ENCODE data around the gene GIGYF1.
"Not testable (repeated sequence)": the region's sequence is repeated elsewhere in the genome, so short reads cannot be mapped to it uniquely, and the experiment has no call there.

Gene GIGYF1, protein sequence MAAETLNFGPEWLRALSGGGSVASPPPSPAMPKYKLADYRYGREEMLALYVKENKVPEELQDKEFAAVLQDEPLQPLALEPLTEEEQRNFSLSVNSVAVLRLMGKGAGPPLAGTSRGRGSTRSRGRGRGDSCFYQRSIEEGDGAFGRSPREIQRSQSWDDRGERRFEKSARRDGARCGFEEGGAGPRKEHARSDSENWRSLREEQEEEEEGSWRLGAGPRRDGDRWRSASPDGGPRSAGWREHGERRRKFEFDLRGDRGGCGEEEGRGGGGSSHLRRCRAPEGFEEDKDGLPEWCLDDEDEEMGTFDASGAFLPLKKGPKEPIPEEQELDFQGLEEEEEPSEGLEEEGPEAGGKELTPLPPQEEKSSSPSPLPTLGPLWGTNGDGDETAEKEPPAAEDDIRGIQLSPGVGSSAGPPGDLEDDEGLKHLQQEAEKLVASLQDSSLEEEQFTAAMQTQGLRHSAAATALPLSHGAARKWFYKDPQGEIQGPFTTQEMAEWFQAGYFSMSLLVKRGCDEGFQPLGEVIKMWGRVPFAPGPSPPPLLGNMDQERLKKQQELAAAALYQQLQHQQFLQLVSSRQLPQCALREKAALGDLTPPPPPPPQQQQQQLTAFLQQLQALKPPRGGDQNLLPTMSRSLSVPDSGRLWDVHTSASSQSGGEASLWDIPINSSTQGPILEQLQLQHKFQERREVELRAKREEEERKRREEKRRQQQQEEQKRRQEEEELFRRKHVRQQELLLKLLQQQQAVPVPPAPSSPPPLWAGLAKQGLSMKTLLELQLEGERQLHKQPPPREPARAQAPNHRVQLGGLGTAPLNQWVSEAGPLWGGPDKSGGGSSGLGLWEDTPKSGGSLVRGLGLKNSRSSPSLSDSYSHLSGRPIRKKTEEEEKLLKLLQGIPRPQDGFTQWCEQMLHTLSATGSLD (N-terminal part only)

DNA sequence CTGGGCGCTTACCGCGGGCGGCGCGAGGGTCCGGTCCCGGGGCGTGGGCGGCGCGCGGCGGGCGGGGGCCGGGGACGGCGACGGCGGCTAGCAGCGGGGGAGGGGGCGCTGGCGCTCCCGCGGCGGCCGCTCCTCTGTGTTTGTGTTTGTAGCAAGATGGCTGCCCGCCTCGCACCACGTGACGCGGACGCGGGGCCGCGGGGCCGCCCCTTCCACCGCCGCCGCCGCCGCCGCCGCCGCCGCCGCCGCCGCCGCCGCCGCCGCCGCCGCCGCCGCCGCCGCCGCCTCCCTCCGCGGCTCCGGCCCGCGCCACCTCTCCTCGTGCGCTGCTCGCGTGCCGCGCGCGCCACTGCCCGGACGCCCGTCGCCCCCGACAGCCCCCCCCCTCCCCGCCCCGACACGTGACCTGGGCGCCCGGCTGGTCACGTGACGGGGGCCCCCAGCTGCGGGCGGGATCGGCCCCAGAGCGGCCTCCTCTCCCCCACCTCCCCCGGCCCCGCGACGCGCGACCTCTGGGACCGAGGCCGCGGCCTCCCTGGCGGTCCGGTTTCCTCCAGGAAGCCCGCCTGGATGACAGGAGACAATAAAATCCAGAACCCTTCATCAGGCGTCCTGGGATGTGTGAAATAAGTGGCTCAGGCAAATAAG lies at the start of gene GIGYF1:
GIGYF1 (minus strand) TSS at position 153 of the 648 bp plus-strand sequence. CDS start 6,012 bp downstream, outside the sequence.
- no peak for DNase-seq
- in situ Hi-C loops (cut with MboI; ENCODE audit: low pct_unique_long_range_greater_than_20kb, low sequenced_read_pairs), result no loop called here

DNA sequence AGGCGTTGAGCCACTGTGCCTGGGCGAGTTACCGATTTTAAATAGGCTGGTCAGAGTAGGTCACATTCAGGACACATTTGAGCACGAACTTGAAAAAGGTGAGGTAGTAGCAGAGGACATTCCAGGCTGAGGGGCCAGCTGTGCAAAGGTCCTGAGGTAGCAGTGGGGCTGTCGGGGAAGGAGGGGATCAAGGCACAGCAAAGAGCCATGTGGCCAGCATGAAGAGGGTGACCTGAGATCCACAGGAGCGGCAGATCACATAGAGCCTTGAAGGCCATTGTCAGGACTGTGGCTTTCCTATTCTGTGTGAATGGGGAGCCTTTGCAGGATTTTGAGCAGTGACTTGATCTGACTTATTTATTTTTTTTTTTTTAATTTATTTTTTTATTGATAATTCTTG lies 45.9 kb upstream of the GIGYF1 start:
- no peak for DNase-seq
- in situ Hi-C loops (cut with MboI; ENCODE audit: low pct_unique_long_range_greater_than_20kb, low sequenced_read_pairs), result no loop called here

DNA sequence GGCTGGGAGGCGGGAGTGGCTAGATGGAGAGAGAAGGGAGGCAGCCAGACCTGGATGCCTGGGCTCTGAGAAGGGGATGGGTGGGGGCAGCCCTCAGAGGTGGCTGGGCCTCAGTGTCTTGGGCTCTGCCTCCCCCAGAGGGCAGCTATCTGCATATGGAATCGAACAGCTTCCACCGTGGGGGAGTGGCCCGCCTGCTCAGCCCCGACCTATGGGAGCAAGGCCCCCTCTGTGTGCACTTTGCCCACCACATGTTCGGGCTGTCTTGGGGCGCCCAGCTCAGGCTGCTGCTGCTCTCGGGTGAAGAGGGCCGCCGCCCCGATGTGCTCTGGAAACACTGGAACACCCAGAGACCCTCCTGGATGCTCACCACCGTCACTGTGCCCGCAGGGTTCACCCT lies 42.6 kb upstream of the GIGYF1 start:
- DNase-seq, result no peak
- in situ Hi-C loops (cut with MboI; ENCODE audit: low pct_unique_long_range_greater_than_20kb, low sequenced_read_pairs), result no loop called here

DNA sequence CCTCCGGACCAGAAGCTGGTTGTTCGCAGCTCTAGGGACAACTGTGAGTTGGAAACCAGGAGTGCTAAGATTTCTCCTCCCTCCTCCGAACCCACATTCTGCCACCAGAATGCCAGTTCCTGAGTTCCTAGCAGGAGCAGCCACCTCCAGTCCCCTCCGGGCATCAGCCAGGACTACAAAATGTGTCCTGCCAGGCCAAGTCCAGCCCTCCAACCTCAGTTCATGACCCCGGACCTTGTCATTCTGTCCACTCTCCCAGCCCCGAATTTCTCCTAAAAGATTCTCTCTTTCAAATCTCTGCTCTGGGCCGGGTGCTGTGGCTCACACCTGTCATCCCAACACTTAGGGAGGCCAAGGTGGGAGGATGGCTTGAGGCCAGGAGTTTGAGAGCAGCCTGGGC lies 41.7 kb upstream of the GIGYF1 start:
- DNase-seq, result no peak
- in situ Hi-C loops (cut with MboI; ENCODE audit: low pct_unique_long_range_greater_than_20kb, low sequenced_read_pairs), result no loop called here

DNA sequence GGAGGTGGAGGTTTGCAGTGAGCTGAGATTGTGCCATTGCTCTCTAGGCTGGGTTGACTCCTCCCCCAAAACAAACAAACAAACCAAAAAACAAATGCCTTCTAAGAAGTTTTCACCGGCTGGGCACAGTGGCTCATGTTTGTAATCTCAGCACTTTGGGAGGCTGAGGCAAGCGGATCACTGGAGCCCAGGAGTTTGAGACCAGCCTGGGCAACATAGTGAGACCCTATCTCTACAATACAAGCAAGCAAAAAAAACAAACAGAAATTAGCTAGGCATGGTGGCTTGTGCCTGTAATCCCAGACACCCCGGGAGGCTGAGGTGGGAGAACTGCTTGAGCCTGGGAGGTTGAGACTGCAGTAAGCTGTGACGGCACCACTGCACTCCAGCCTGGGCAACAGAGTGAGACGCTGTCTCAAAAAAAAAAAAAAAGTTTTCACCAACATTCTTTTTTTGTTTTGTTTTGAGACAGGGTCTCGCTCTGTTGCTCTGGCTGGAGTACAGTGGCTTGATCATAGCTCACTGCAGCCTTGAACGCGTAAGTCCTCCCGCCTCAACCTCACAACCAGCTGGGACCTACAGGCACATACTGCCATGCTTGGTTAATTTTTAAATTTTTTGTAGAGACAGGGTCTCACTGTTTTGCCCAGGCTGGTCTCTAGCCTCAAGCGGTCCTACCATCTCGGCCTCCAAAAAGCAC lies 38.0 kb upstream of the GIGYF1 start:
- no peak for DNase-seq
- in situ Hi-C loops (cut with MboI; ENCODE audit: low pct_unique_long_range_greater_than_20kb, low sequenced_read_pairs), result no loop called here

DNA sequence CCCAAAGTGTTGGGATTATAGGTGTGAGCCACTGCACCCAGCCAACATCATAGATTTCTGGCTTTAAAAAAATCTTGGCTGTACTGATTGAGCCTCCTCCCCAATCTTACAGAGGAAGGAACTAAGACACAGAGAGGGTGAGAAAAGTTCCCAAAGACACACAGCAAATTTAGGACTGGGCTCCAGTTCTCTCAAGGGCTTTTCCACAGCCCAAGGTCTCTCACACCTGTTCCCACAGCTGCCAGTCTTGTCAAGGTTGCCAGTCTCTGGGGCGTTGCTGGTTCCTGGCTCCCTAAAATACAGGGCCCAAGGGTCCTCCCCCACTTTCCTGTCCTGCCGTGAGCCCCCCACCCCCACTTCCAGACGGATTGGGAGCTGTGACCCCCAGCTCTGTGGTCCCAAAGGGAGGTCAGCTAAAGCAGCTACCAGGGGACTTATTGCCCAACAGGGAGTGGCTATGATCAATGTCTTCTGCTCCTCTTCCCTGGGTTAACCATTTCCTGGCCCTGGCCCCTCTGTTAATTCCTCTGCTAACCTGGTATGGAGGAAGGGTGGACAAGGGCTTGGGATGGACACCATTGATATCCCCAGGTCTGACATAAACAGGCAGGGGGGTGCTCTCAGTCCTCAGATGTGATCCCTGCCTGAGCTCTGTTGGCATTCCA lies 36.2 kb upstream of the GIGYF1 start:
- in situ Hi-C loops (cut with MboI; ENCODE audit: low pct_unique_long_range_greater_than_20kb, low sequenced_read_pairs), result no loop called here
- no peak for DNase-seq

DNA sequence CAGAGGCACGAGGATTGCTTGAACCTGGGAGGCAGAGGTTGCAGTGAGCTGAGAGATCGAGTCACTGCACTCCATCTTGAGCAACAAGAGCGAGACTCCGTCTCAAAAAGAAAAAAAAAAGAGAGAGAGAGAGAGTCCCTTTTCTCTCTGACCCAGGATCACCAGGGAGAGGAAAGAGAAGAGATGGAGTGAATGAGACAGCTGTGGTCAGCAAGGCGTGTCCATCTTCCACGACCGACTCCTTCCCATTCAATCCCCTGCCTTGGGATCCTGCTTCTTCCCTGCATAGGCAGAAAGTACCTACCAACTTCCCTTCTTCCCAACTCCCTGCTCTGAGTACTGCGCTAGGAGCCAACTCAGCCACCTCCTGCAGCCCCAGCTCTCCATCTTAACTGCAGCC lies 34.1 kb upstream of the GIGYF1 start:
- no peak for DNase-seq
- in situ Hi-C loops (cut with MboI; ENCODE audit: low pct_unique_long_range_greater_than_20kb, low sequenced_read_pairs), result no loop called here

DNA sequence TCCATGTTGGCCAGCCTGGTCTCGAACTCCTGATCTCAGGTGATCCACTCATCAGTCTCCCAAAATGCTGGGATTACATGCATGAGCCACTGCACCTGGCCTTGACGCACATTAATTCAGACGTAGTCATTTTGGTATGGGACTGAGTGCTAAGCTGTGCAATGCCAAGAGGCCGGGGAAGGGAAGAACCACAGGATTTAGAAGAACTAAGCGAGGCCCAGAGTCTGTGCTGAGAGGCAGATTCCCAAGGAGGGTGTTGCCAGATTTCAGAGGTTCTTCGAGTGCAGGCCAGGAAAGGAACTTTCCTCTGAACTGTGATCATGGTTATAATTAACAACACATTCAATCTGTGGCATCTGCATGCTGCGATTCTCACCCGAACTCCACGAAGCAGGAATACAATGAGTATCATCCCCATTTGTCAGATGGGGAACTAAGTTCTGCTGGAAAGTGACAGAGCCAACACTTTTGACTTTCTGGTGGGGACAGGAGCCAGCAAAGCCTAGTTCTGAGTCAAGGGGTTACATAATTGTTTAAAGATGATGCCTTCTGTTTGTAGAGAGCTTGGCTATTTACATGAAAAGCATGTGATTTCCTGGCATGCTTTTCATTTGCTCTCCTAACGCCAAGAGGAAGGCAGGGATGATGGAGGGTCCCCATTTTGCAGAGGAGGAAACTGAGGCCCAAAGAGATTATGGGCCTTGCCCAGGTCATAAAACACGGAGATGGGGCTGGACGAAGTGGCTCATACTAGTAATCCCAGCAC lies 33.1 kb upstream of the GIGYF1 start:
- in situ Hi-C loops (cut with MboI; ENCODE audit: low pct_unique_long_range_greater_than_20kb, low sequenced_read_pairs), result no loop called here
- DNase-seq, result no peak

DNA sequence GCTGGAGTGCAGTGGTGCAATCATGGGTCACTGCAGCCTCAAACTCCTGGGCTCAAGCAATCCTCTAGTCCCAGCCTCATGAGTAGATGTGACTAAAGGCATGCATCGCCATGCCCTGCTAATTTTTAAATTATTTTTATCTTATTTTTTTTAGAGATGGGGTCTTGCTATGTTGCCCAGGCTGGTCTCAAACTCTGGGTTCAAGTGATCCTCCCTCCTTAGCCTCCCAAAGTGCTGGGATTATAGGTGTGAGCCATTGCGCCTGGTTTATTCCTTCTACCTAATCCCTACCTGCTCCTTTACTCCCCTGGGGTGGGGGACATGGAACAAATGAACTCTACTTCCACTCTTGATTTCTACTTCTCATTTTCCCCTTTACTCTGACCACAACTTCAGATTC lies 30.3 kb upstream of the GIGYF1 start:
- in situ Hi-C loops (cut with MboI; ENCODE audit: low pct_unique_long_range_greater_than_20kb, low sequenced_read_pairs), result not testable (repeated sequence)

DNA sequence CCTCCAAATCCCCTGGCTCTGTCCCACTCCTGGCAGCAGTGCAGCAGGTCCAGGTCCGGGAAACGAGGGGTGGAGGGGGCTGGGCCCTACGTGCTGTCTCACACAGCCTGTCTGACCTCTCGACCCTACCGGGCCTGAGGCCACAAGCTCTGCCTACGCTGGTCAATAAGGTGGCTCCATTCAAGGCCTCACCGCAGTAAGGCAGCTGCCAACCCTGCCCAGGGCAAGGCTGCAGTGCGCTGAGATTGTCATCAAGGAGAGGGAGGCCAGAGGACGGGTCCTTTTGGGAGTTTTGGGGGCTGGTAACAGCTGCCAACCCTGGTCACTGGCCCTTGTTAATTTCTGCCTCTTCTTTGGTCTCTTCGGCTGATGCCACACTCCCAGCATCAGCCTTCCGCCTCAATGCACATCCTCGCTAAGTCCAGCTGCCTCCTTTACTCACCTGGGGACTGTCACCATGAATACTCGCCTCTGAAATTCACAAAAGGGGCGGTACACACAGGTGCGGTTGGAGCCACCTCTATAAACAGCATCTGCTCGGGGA lies 29.8 kb upstream of the GIGYF1 start:
- DNase-seq, result no peak
- in situ Hi-C loops (cut with MboI; ENCODE audit: low pct_unique_long_range_greater_than_20kb, low sequenced_read_pairs), result no loop called here

More for the DNA sequence above, 30.3 kb upstream of the GIGYF1 start:
- DNase-seq, result not testable (repeated sequence)

DNA sequence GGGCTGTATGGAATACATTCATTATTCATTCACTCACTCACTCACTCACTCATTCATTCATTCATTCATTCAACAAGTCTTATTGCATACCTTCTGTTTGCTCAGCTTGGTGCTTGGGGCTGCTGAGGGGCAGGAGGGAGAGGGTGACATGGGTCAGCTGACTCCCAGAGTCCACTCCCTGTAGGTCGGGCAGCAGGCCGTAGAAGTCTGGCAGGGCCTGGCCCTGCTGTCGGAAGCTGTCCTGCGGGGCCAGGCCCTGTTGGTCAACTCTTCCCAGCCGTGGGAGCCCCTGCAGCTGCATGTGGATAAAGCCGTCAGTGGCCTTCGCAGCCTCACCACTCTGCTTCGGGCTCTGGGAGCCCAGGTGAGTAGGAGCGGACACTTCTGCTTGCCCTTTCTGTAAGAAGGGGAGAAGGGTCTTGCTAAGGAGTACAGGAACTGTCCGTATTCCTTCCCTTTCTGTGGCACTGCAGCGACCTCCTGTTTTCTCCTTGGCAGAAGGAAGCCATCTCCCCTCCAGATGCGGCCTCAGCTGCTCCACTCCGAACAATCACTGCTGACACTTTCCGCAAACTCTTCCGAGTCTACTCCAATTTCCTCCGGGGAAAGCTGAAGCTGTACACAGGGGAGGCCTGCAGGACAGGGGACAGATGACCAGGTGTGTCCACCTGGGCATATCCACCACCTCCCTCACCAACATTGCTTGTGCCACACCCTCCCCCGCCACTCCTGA lies 28.6 kb upstream of the GIGYF1 start:
- in situ Hi-C loops (cut with MboI; ENCODE audit: low pct_unique_long_range_greater_than_20kb, low sequenced_read_pairs), result no loop called here

DNA sequence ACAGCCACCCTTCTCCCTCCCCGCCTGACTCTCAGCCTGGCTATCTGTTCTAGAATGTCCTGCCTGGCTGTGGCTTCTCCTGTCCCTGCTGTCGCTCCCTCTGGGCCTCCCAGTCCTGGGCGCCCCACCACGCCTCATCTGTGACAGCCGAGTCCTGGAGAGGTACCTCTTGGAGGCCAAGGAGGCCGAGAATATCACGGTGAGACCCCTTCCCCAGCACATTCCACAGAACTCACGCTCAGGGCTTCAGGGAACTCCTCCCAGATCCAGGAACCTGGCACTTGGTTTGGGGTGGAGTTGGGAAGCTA lies 27.4 kb upstream of the GIGYF1 start:
- DNase-seq, result no peak
- in situ Hi-C loops (cut with MboI; ENCODE audit: low pct_unique_long_range_greater_than_20kb, low sequenced_read_pairs), result no loop called here

More for the DNA sequence above, 28.6 kb upstream of the GIGYF1 start:
- no peak for DNase-seq

DNA sequence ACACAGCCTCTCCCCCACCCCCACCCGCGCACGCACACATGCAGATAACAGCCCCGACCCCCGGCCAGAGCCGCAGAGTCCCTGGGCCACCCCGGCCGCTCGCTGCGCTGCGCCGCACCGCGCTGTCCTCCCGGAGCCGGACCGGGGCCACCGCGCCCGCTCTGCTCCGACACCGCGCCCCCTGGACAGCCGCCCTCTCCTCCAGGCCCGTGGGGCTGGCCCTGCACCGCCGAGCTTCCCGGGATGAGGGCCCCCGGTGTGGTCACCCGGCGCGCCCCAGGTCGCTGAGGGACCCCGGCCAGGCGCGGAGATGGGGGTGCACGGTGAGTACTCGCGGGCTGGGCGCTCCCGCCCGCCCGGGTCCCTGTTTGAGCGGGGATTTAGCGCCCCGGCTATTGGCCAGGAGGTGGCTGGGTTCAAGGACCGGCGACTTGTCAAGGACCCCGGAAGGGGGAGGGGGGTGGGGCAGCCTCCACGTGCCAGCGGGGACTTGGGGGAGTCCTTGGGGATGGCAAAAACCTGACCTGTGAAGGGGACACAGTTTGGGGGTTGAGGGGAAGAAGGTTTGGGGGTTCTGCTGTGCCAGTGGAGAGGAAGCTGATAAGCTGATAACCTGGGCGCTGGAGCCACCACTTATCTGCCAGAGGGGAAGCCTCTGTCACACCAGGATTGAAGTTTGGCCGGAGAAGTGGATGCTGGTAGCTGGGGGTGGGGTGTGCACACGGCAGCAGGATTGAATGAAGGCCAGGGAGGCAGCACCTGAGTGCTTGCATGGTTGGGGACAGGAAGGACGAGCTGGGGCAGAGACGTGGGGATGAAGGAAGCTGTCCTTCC lies 26.8 kb upstream of the GIGYF1 start:
- in situ Hi-C loops (cut with MboI; ENCODE audit: low pct_unique_long_range_greater_than_20kb, low sequenced_read_pairs), result no loop called here
- DNase-seq, result no peak

DNA sequence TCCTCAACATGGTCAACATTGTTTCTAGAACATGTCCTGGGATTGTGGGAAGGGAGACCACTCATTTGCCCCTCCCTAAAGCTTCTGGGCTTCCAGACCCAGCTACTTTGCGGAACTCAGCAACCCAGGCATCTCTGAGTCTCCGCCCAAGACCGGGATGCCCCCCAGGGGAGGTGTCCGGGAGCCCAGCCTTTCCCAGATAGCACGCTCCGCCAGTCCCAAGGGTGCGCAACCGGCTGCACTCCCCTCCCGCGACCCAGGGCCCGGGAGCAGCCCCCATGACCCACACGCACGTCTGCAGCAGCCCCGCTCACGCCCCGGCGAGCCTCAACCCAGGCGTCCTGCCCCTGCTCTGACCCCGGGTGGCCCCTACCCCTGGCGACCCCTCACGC lies 26.2 kb upstream of the GIGYF1 start, which contains the start of gene EPO:
EPO (plus strand) TSS at position 190 of the 392 bp plus-strand sequence. CDS start 513 bp downstream, outside the sequence.
- DNase-seq, result no peak
- in situ Hi-C loops (cut with MboI; ENCODE audit: low pct_unique_long_range_greater_than_20kb, low sequenced_read_pairs), result no loop called here

DNA sequence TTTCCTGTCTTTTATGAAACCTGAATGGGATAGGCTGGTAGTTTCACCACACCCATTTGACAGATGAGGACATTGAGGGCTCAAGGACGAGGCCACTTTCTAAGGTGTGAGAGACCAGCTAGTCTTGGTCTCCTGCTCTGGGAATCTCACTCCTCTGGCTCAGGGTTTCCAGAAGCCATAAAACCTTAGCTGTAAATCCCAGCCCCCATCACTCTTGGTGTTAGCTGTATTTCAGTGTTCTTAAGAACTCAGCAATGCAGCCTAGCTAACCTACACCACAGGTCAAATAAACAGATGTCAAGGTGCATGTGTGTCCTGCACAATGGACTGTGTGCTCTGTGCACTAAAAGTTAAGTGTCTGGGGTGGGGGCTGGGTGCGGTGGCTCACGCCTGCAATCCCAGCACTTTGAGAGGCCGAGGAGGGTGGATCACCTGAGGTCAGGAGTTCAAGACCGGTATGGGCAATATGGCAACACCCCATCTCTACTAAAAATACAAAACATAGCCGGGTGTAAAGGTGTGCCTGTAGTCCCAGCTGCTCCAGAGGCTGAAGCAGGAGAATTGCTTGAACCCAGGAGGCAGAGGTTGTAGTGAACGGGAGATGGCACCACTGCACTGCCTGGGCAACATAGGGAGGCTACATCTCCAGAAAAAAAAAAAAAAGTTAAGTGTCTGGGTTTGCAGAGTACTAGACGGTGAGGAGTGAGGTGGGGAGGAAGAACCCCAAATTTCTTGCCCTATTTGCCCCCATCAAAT lies 25.7 kb upstream of the GIGYF1 start:
- peak; percentile 31 for DNase-seq
- in situ Hi-C loops (cut with MboI; ENCODE audit: low pct_unique_long_range_greater_than_20kb, low sequenced_read_pairs), result no loop called here

DNA sequence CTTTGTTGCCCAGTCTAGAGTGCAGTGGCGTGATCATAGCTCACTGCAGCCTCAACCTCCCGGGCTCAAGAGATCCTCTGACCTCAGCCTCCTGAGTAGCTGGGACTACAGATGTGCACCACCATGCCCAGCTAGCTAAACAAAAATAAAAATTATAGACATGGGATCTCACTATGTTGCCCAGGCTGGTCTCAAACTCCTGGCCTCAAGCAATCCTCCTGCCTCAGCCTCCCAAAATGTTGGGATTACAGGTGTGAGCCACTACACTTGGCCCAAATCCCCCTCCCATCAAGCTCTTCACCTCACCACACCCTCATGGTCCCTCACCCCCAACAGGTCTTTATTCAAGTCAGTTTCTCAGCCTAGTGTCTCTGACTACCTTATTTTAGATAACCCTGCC lies 23.0 kb upstream of the GIGYF1 start:
- DNase-seq; in situ Hi-C loops (cut with MboI; ENCODE audit: low pct_unique_long_range_greater_than_20kb, low sequenced_read_pairs): not testable (repeated sequence)

All from KBM-7 (cell line).